ENCODE data around the gene CERS6. TPM values are rescaled to one million over a fixed set of nuclear protein-coding genes. Genes with fewer than 3 reads are reported as not detected.

Gene CERS6
- total RNA-seq, 2 experiments from 2014 or later, result 11.9 to 12.2 TPM

- no peak for ATAC-seq (ENCODE audit: low read depth)
- H3K9me3 Mint-ChIP-seq, result no peaks in the 10 kb centered on the region
- POLR2A ChIA-PET, result no interaction called here
- no peak overlapping the region for H3K4me3 Mint-ChIP-seq
- no peak for DNase-seq
- H3K36me3 Mint-ChIP-seq, result peaks cover 10% of the 10 kb centered on the region
- no peak overlapping the region for H3K27ac Mint-ChIP-seq
- H3K27me3 Mint-ChIP-seq, result no peaks in the 10 kb centered on the region
- no peaks in the 10 kb centered on the region for H3K4me1 Mint-ChIP-seq
Measured at GRCh38 chr2:168736649-168737445, 280.8 kb downstream of the CERS6 start.

GRCh38 chr2:168738062-168738461 lies 282.0 kb downstream of the CERS6 start:
- DNase-seq (no peak), ATAC-seq (ENCODE audit: low read depth) (no peak)
- Mint-ChIP-seq H3K4me3 (no peak overlapping the region), H3K27me3 (no peaks in the 10 kb centered on the region), H3K4me1 (no peaks in the 10 kb centered on the region), H3K9me3 (no peaks in the 10 kb centered on the region), H3K36me3 (peaks cover 8% of the 10 kb centered on the region), H3K27ac (no peak overlapping the region)
- POLR2A ChIA-PET, result no interaction called here

GRCh38 chr2:168740360-168740759 lies 284.3 kb downstream of the CERS6 start:
- DNase-seq (no peak), ATAC-seq (ENCODE audit: low read depth) (no peak)
- POLR2A ChIA-PET, result no interaction called here
- H3K4me1 Mint-ChIP-seq, result no peaks in the 10 kb centered on the region
- H3K36me3 Mint-ChIP-seq, result peaks cover 6% of the 10 kb centered on the region
- H3K27me3 Mint-ChIP-seq, result no peaks in the 10 kb centered on the region
- H3K9me3 Mint-ChIP-seq, result no peaks in the 10 kb centered on the region
- no peak overlapping the region for H3K4me3 Mint-ChIP-seq
- no peak overlapping the region for H3K27ac Mint-ChIP-seq

GRCh38 chr2:168740788-168741187 lies 284.7 kb downstream of the CERS6 start:
- Mint-ChIP-seq H3K27ac (no peak overlapping the region), H3K36me3 (peaks cover 6% of the 10 kb centered on the region), H3K27me3 (no peaks in the 10 kb centered on the region), H3K4me1 (no peaks in the 10 kb centered on the region), H3K9me3 (no peaks in the 10 kb centered on the region), H3K4me3 (no peak overlapping the region)
- DNase-seq (no peak), ATAC-seq (ENCODE audit: low read depth) (no peak)
- POLR2A ChIA-PET, result no interaction called here

GRCh38 chr2:168742258-168742932 lies 286.3 kb downstream of the CERS6 start:
- POLR2A ChIA-PET, result no interaction called here
- Mint-ChIP-seq H3K4me3 (no peak overlapping the region), H3K4me1 (no peaks in the 10 kb centered on the region), H3K27ac (no peak overlapping the region), H3K27me3 (no peaks in the 10 kb centered on the region), H3K9me3 (no peaks in the 10 kb centered on the region), H3K36me3 (peaks cover 8% of the 10 kb centered on the region)
- DNase-seq, result no peak
- ATAC-seq (ENCODE audit: low read depth), result no peak

- Mint-ChIP-seq H3K9me3 (no peaks in the 10 kb centered on the region), H3K36me3 (peaks cover 9% of the 10 kb centered on the region), H3K27me3 (no peaks in the 10 kb centered on the region), H3K4me1 (peaks cover 10% of the 10 kb centered on the region), H3K27ac (no peak overlapping the region), H3K4me3 (no peak overlapping the region)
- POLR2A ChIA-PET, result no interaction called here
- ATAC-seq (ENCODE audit: low read depth) (no peak), DNase-seq (no peak)
Measured at GRCh38 chr2:168744844-168745243, 288.8 kb downstream of the CERS6 start.

- POLR2A ChIA-PET, result no interaction called here
- DNase-seq, result no peak
- no peak overlapping the region for H3K4me3 Mint-ChIP-seq
- no peaks in the 10 kb centered on the region for H3K9me3 Mint-ChIP-seq
- H3K4me1 Mint-ChIP-seq, result peaks cover 24% of the 10 kb centered on the region
- H3K27me3 Mint-ChIP-seq, result no peaks in the 10 kb centered on the region
- H3K36me3 Mint-ChIP-seq, result peaks cover 15% of the 10 kb centered on the region
- peak overlapping the region; percentile 13 for H3K27ac Mint-ChIP-seq
- no peak for ATAC-seq (ENCODE audit: low read depth)
Measured at GRCh38 chr2:168748461-168748860, 292.4 kb downstream of the CERS6 start.

- Mint-ChIP-seq H3K27ac (no peak overlapping the region), H3K27me3 (no peaks in the 10 kb centered on the region), H3K4me3 (no peak overlapping the region), H3K36me3 (peaks cover 15% of the 10 kb centered on the region), H3K9me3 (no peaks in the 10 kb centered on the region), H3K4me1 (peaks cover 24% of the 10 kb centered on the region)
- ATAC-seq (ENCODE audit: low read depth) (no peak), DNase-seq (no peak)
- POLR2A ChIA-PET, result no interaction called here
Measured at GRCh38 chr2:168749297-168749696, 293.2 kb downstream of the CERS6 start.

- Mint-ChIP-seq H3K4me3 (peak overlapping the region; percentile 43), H3K9me3 (no peaks in the 10 kb centered on the region), H3K36me3 (peaks cover 15% of the 10 kb centered on the region), H3K27ac (peak overlapping the region; percentile 60), H3K4me1 (peaks cover 24% of the 10 kb centered on the region), H3K27me3 (no peaks in the 10 kb centered on the region)
- no peak for DNase-seq
- POLR2A ChIA-PET, result no interaction called here
- ATAC-seq (ENCODE audit: low read depth), result peak; percentile 93
Measured at GRCh38 chr2:168751104-168751740, 295.1 kb downstream of the CERS6 start.

- H3K27me3 Mint-ChIP-seq, result no peaks in the 10 kb centered on the region
- H3K9me3 Mint-ChIP-seq, result no peaks in the 10 kb centered on the region
- no peak overlapping the region for H3K27ac Mint-ChIP-seq
- H3K4me1 Mint-ChIP-seq, result peaks cover 31% of the 10 kb centered on the region
- ATAC-seq (ENCODE audit: low read depth) (no peak), DNase-seq (no peak)
- no peak overlapping the region for H3K4me3 Mint-ChIP-seq
- POLR2A ChIA-PET, result no interaction called here
- H3K36me3 Mint-ChIP-seq, result peaks cover 15% of the 10 kb centered on the region
Measured at GRCh38 chr2:168752361-168752760, 296.3 kb downstream of the CERS6 start.

- H3K27ac Mint-ChIP-seq, result no peak overlapping the region
- DNase-seq (no peak), ATAC-seq (ENCODE audit: low read depth) (no peak)
- H3K4me1 Mint-ChIP-seq, result peaks cover 31% of the 10 kb centered on the region
- POLR2A ChIA-PET, result no interaction called here
- no peak overlapping the region for H3K4me3 Mint-ChIP-seq
- H3K9me3 Mint-ChIP-seq, result no peaks in the 10 kb centered on the region
- peaks cover 10% of the 10 kb centered on the region for H3K36me3 Mint-ChIP-seq
- H3K27me3 Mint-ChIP-seq, result no peaks in the 10 kb centered on the region
Measured at GRCh38 chr2:168753765-168754329, 297.8 kb downstream of the CERS6 start.

- Mint-ChIP-seq H3K4me1 (peaks cover 11% of the 10 kb centered on the region), H3K4me3 (no peak overlapping the region), H3K9me3 (no peaks in the 10 kb centered on the region), H3K27me3 (no peaks in the 10 kb centered on the region), H3K36me3 (peaks cover 2% of the 10 kb centered on the region), H3K27ac (peak overlapping the region; percentile 46)
- DNase-seq (no peak), ATAC-seq (ENCODE audit: low read depth) (no peak)
- POLR2A ChIA-PET, result interaction anchor here (0.6 kb wide), 1 partner anchor 301 kb away, joined by 4 read pairs; the partner anchor contains the start of gene CERS6
Measured at GRCh38 chr2:168757223-168757622, 301.2 kb downstream of the CERS6 start.

- Mint-ChIP-seq H3K9me3 (no peaks in the 10 kb centered on the region), H3K4me3 (no peak overlapping the region), H3K27me3 (no peaks in the 10 kb centered on the region), H3K27ac (no peak overlapping the region), H3K4me1 (peaks cover 11% of the 10 kb centered on the region), H3K36me3 (peaks cover 5% of the 10 kb centered on the region)
- POLR2A ChIA-PET, result no interaction called here
- no peak for DNase-seq
- peak; percentile 77 for ATAC-seq (ENCODE audit: low read depth)
Measured at GRCh38 chr2:168758970-168759820, 303.1 kb downstream of the CERS6 start.

Data from activated naive CD8-positive, alpha-beta T cell treated with anti-CD3 and anti-CD28 coated beads, Interleukin-2, amount 10 ng/mL, durations not matched to agents 7 days and 5 days (primary cell).